Activated CD4-positive, alpha-beta T cell treated with anti-CD3 and anti-CD28 coated beads, Interleukin-2, amount 10 ng/mL, durations not matched to agents 7 days and 5 days (primary cell): ENCODE results near the gene EP400. TPM values are rescaled to one million over a fixed set of nuclear protein-coding genes. Genes with fewer than 3 reads are reported as not detected.
A peak's percentile ranks its signal among the peaks of the same experiment; 100 is the strongest.

Experiments used
- CTCF ChIA-PET: fragments of 350-600 bp; sonication (Branson Sonifier 250); formaldehyde crosslinking; loops from one replicate; lab custom pipeline; 2021; ENCODE audit warnings: antibody characterized with exemption; lab: Charles Lee
- POLR2A ChIA-PET: fragments of 350-600 bp; sonication (Branson Sonifier 250); formaldehyde crosslinking; loops from one replicate; lab custom pipeline; 2021; ENCODE audit warnings: antibody characterized with exemption; lab: Charles Lee
- DNase-seq: peaks from one replicate; pipeline ENCODE4 v3.0.0-alpha.2; 2020
- H3K27ac Mint-ChIP-seq: one replicate; pipeline ENCODE4 v1.8.0; 2021; ENCODE audit warnings: mild to moderate bottlenecking, moderate library complexity, mixed read lengths
- H3K27me3 Mint-ChIP-seq: one replicate; pipeline ENCODE4 v1.8.0; 2021; ENCODE audit warnings: mixed read lengths
- H3K36me3 Mint-ChIP-seq: one replicate; pipeline ENCODE4 v1.8.0; 2021; ENCODE audit warnings: low read depth, mixed read lengths
- H3K4me1 Mint-ChIP-seq: one replicate; pipeline ENCODE4 v1.8.0; 2021; ENCODE audit warnings: mixed read lengths
- H3K4me3 Mint-ChIP-seq: one replicate; pipeline ENCODE4 v1.8.0; 2021; ENCODE audit warnings: mild to moderate bottlenecking, moderate library complexity, mixed read lengths
- H3K9me3 Mint-ChIP-seq: one replicate; pipeline ENCODE4 v1.8.0; 2021; ENCODE audit warnings: mixed read lengths
- total RNA-seq, 2 experiments: library from RNA; stranded (reverse); gene quantifications; one replicate each; pipeline ENCODE4 v1.2.3, GENCODE V29; 2021

Gene EP400, protein sequence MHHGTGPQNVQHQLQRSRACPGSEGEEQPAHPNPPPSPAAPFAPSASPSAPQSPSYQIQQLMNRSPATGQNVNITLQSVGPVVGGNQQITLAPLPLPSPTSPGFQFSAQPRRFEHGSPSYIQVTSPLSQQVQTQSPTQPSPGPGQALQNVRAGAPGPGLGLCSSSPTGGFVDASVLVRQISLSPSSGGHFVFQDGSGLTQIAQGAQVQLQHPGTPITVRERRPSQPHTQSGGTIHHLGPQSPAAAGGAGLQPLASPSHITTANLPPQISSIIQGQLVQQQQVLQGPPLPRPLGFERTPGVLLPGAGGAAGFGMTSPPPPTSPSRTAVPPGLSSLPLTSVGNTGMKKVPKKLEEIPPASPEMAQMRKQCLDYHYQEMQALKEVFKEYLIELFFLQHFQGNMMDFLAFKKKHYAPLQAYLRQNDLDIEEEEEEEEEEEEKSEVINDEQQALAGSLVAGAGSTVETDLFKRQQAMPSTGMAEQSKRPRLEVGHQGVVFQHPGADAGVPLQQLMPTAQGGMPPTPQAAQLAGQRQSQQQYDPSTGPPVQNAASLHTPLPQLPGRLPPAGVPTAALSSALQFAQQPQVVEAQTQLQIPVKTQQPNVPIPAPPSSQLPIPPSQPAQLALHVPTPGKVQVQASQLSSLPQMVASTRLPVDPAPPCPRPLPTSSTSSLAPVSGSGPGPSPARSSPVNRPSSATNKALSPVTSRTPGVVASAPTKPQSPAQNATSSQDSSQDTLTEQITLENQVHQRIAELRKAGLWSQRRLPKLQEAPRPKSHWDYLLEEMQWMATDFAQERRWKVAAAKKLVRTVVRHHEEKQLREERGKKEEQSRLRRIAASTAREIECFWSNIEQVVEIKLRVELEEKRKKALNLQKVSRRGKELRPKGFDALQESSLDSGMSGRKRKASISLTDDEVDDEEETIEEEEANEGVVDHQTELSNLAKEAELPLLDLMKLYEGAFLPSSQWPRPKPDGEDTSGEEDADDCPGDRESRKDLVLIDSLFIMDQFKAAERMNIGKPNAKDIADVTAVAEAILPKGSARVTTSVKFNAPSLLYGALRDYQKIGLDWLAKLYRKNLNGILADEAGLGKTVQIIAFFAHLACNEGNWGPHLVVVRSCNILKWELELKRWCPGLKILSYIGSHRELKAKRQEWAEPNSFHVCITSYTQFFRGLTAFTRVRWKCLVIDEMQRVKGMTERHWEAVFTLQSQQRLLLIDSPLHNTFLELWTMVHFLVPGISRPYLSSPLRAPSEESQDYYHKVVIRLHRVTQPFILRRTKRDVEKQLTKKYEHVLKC (N-terminal part only)
- total RNA-seq, result 10 to 100 TPM; 53.9 to 57.0 TPM

- Mint-ChIP-seq H3K4me1 (peaks cover 36% of the 10 kb centered on the region), H3K27me3 (no peaks in the 10 kb centered on the region)
- POLR2A ChIA-PET, result interaction anchor here (0.6 kb wide), 1 partner anchor 958 kb away, joined by 3 read pairs; no protein-coding TSS in a partner anchor
These were observed at the start of gene EP400 for GRCh38 chr12:131949431-131950181. Gene EP400 (plus strand): TSS chr12:131949942. CDS start chr12:131960620, 10,678 bp downstream.

DNA sequence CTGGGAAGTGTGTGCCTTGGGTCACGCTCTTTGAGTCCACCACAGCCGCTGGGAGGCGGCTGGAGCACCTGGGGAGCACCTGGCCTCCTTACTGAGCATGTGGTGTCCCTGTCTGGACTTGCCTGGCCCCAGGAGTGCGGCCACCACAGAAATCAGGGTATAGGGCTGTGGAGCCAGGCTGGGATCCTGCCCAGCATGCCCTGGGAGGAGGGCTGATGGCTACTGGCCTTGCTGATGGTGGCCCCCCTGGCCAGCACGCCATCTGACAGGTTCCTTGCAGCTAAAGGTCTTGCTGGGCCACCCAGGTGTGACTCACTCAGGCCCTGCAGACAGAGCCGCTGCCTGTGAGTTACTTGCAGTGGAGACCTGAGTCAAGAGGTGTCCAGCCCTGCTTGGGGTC is 49.3 kb upstream of the EP400 start:
- Mint-ChIP-seq H3K4me1 (peaks cover 32% of the 10 kb centered on the region), H3K4me3 (no peak overlapping the region), H3K9me3 (no peaks in the 10 kb centered on the region), H3K27me3 (no peaks in the 10 kb centered on the region), H3K27ac (no peak overlapping the region), H3K36me3 (no peaks in the 10 kb centered on the region)
- ChIA-PET POLR2A (interaction anchor here (0.7 kb wide), 1 partner anchor 34 kb away, joined by 6 read pairs; no protein-coding TSS in a partner anchor), CTCF (interaction anchor here (0.6 to 1.7 kb wide), 2 partner anchors 10 to 153 kb away, joined by 3 to 5 read pairs; no protein-coding TSS in a partner anchor)
- DNase-seq, result no peak

More at GRCh38 chr12:131949431-131950181, at the start of gene EP400:
- Mint-ChIP-seq H3K9me3 (no peaks in the 10 kb centered on the region), H3K36me3 (peaks cover 3% of the 10 kb centered on the region), H3K27ac (peak within 1 kb of the TSS; percentile 95), H3K4me3 (peak within 1 kb of the TSS; percentile 92)
- DNase-seq, result peak; percentile 93
- CTCF ChIA-PET, result interaction anchor here (1.5 to 2.6 kb wide), 3 partner anchors 8 to 13 kb away, joined by 4 to 7 read pairs (median 5); no protein-coding TSS in a partner anchor

GRCh38 chr12:131901431-131902331 is 48.1 kb upstream of the EP400 start:
- H3K9me3 Mint-ChIP-seq, result no peaks in the 10 kb centered on the region
- no peak overlapping the region for H3K4me3 Mint-ChIP-seq
- DNase-seq, result no peak
- H3K36me3 Mint-ChIP-seq, result no peaks in the 10 kb centered on the region
- H3K4me1 Mint-ChIP-seq, result peaks cover 28% of the 10 kb centered on the region
- no peaks in the 10 kb centered on the region for H3K27me3 Mint-ChIP-seq
- ChIA-PET CTCF (interaction anchor here (0.6 kb wide), 1 partner anchor 1644 kb away, joined by 3 read pairs; no protein-coding TSS in a partner anchor), POLR2A (no interaction called here)
- no peak overlapping the region for H3K27ac Mint-ChIP-seq

DNA sequence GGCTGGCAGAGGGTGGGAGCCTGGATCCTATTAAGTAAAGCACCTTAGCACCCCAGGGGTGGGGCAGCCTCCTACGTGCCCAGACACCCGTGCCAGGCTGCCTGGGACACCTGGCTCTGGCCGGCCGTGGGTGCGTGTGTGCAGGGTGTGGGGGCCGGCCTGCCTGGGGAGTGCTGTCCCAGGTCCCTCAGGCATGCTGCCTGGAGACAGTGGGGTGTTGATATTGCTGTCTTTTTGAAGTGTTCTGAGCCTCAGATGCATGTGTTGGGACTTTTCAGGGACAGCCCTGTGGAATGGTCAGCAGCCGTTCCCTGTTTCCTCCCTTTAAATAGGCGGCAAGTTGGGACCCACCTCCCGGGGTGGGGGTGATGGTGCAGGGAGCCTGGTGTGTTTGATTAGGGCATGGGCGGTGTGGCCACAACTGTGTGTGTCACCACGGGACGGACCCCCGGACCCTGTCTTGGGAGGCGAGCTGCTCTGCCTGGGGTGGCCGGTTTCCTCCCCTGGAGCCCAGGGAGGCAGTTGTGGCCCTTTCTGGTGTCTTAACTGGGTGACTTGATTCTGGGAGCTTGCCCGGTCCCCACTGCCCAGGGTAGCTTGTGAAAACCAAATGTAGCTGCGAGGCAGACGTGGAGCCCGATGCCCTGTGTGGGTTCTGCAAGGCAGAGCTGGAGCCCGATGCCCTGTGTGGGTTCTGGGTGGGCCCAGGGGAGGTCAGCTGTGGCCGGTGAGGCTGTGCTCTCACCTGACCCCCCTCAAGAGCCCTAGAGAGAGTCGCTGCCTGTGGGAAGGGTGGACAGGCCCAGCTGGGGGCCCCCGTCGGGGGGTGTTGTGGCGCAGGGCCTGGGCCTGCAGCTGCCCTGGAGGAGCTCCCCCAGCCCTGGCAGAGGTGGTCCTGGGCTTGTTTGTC is 47.2 kb upstream of the EP400 start:
- H3K36me3 Mint-ChIP-seq, result no peaks in the 10 kb centered on the region
- H3K27me3 Mint-ChIP-seq, result no peaks in the 10 kb centered on the region
- ChIA-PET POLR2A (no interaction called here), CTCF (no interaction called here)
- no peak overlapping the region for H3K4me3 Mint-ChIP-seq
- H3K4me1 Mint-ChIP-seq, result peaks cover 19% of the 10 kb centered on the region
- H3K9me3 Mint-ChIP-seq, result no peaks in the 10 kb centered on the region
- no peak for DNase-seq
- no peak overlapping the region for H3K27ac Mint-ChIP-seq

GRCh38 chr12:131903270-131904255 is 46.2 kb upstream of the EP400 start:
- Mint-ChIP-seq H3K4me1 (peaks cover 14% of the 10 kb centered on the region), H3K36me3 (no peaks in the 10 kb centered on the region), H3K9me3 (no peaks in the 10 kb centered on the region), H3K27me3 (no peaks in the 10 kb centered on the region), H3K4me3 (no peak overlapping the region), H3K27ac (no peak overlapping the region)
- CTCF ChIA-PET, result interaction anchor here (1.7 kb wide), 1 partner anchor 12 kb away, joined by 5 read pairs; no protein-coding TSS in a partner anchor
- DNase-seq, result no peak
- POLR2A ChIA-PET, result no interaction called here

- no peaks in the 10 kb centered on the region for H3K9me3 Mint-ChIP-seq
- DNase-seq, result no peak
- peaks cover 14% of the 10 kb centered on the region for H3K4me1 Mint-ChIP-seq
- no peaks in the 10 kb centered on the region for H3K36me3 Mint-ChIP-seq
- H3K27ac Mint-ChIP-seq, result peak overlapping the region; percentile 50
- POLR2A ChIA-PET, result no interaction called here
- CTCF ChIA-PET, result interaction anchor here (1.7 kb wide), 1 partner anchor 11 kb away, joined by 5 read pairs; no protein-coding TSS in a partner anchor
- no peak overlapping the region for H3K4me3 Mint-ChIP-seq
- H3K27me3 Mint-ChIP-seq, result no peaks in the 10 kb centered on the region
These were observed 45.4 kb upstream of the EP400 start for GRCh38 chr12:131904346-131904745.

- Mint-ChIP-seq H3K36me3 (no peaks in the 10 kb centered on the region), H3K27me3 (no peaks in the 10 kb centered on the region), H3K27ac (no peak overlapping the region), H3K4me1 (peaks cover 11% of the 10 kb centered on the region), H3K4me3 (no peak overlapping the region), H3K9me3 (no peaks in the 10 kb centered on the region)
- no peak for DNase-seq
- CTCF ChIA-PET, result interaction anchor here (1.7 kb wide), 1 partner anchor 10 kb away, joined by 5 read pairs; no protein-coding TSS in a partner anchor
- POLR2A ChIA-PET, result no interaction called here
These were observed 44.6 kb upstream of the EP400 start for GRCh38 chr12:131905081-131905629.

DNA sequence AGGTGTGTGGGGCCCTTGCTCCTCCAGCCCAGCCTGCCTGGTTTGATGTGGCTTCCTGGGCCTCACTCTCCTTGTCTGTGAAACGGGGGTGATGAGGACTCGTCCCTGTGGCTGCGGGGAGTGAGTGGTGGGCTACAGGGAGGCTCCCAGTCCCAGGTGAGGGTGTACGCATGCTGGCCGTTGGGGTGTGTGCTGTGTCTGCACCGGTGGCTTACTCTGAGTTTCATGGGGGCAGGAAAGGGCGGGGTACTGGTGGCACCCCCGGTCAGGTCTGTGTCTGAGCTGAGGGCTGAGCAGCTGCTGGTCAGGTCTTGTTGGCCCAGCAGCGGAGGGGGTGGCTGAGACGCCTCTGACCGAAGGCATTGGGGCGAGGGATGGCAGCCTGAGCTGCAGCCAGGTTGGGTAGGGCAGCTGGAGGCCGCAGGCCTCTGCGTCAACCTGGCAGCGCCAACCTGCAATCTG is 44.1 kb upstream of the EP400 start:
- Mint-ChIP-seq H3K36me3 (no peaks in the 10 kb centered on the region), H3K4me1 (peaks cover 8% of the 10 kb centered on the region), H3K9me3 (no peaks in the 10 kb centered on the region), H3K4me3 (no peak overlapping the region), H3K27me3 (no peaks in the 10 kb centered on the region), H3K27ac (peak overlapping the region; percentile 77)
- DNase-seq, result no peak
- POLR2A ChIA-PET, result no interaction called here
- CTCF ChIA-PET, result interaction anchor here (1.7 kb wide), 1 partner anchor 10 kb away, joined by 5 read pairs; no protein-coding TSS in a partner anchor
